HG02970 (cell line): ENCODE results near the gene PROX2.

Experiments used
- ATAC-seq: cut with Tn5 transposase; IDR thresholded peaks from one replicate; pipeline ENCODE4 v1.9.1; 2021; ENCODE audit warnings: mild to moderate bottlenecking, moderate library complexity, moderate number of reproducible peaks; ENCODE audit not compliant: unreplicated experiment, low FRiP score

PROX2 gene

GRCh38 chr14:74910556-74910955 lies 34.6 kb upstream of the PROX2 start:
- ATAC-seq: no peak

- no peak for ATAC-seq
Observed at GRCh38 chr14:74909911-74910310, 34.0 kb upstream of the PROX2 start.

GRCh38 chr14:74909501-74909900 lies 33.6 kb upstream of the PROX2 start:
- no peak for ATAC-seq

GRCh38 chr14:74908861-74909341 lies 33.0 kb upstream of the PROX2 start:
- no peak for ATAC-seq

- no peak for ATAC-seq
Observed at GRCh38 chr14:74907744-74908143, 31.8 kb upstream of the PROX2 start.

- no peak for ATAC-seq
Observed at GRCh38 chr14:74906925-74907521, 31.1 kb upstream of the PROX2 start.

GRCh38 chr14:74905595-74906142 lies 29.7 kb upstream of the PROX2 start:
- no peak for ATAC-seq

GRCh38 chr14:74904635-74905503 lies 28.9 kb upstream of the PROX2 start:
- ATAC-seq: no peak

- no peak for ATAC-seq
Observed at GRCh38 chr14:74902941-74903705, 27.2 kb upstream of the PROX2 start.

- ATAC-seq: no peak
Observed at GRCh38 chr14:74898694-74899093, 22.7 kb upstream of the PROX2 start.

GRCh38 chr14:74898083-74898482 lies 22.1 kb upstream of the PROX2 start:
- no peak for ATAC-seq

GRCh38 chr14:74897642-74898041 lies 21.7 kb upstream of the PROX2 start:
- ATAC-seq: no peak

- no peak for ATAC-seq
Observed at GRCh38 chr14:74896400-74896799, 20.5 kb upstream of the PROX2 start.

GRCh38 chr14:74893614-74894091 lies 17.7 kb upstream of the PROX2 start:
- ATAC-seq: no peak

GRCh38 chr14:74892745-74893144 lies 16.8 kb upstream of the PROX2 start:
- no peak for ATAC-seq

- no peak for ATAC-seq
Observed at GRCh38 chr14:74891870-74892269, 15.9 kb upstream of the PROX2 start.

- ATAC-seq: no peak
Observed at GRCh38 chr14:74890262-74890661, 14.3 kb upstream of the PROX2 start.

- ATAC-seq: no peak
Observed at GRCh38 chr14:74888164-74889158, 12.5 kb upstream of the PROX2 start.

- no peak for ATAC-seq
Observed at GRCh38 chr14:74886001-74886400, 10.1 kb upstream of the PROX2 start.
